Vagina (tissue), 2 donors: ENCODE results near the gene LRMDA.

Experiments used
- CTCF ChIP-seq, 3 experiments: fragments of 450-650 bp in 2 of 3; fragments of 200-600 bp in 1 of 3; sonication (generic) in 1 of 3; IDR thresholded peaks; one replicate each; pipeline ENCODE4 v1.5.1; 2017 to 2019; ENCODE audit warnings: antibody characterized with exemption in 3 of 3, mild to moderate bottlenecking in 2 of 3, moderate library complexity in 2 of 3
- POLR2AphosphoS5 ChIP-seq, 2 donors: sonication (generic); formaldehyde crosslinking; IDR thresholded peaks; one replicate each; pipeline ENCODE4 v1.9.0; 2017; ENCODE audit warnings: antibody characterized with exemption in 2 of 2, mild to moderate bottlenecking in 2 of 2, low read depth in 1 of 2; ENCODE audit not compliant: insufficient read depth in 1 of 2

GRCh38 chr10:76297358-76297757 is 865.9 kb downstream of the LRMDA start:
- no peak for TF ChIP-seq CTCF (IDR thresholded peaks at IDR 0.05)
- TF ChIP-seq POLR2AphosphoS5 (IDR thresholded peaks at IDR 0.05; ENCODE audit: insufficient read depth in 1 of 2, low read depth in 1 of 2) = no peak
